Stimulated activated naive CD8-positive, alpha-beta T cell treated with anti-CD3 and anti-CD28 coated beads, Interleukin-15, Interleukin-2, amounts not matched to agents 100 U/mL and 50 U/mL, for 24 hours (primary cell): ENCODE results near the gene VOPP1.
A peak's percentile ranks its signal among the peaks of the same experiment; 100 is the strongest.

ENCODE experiments used
- ATAC-seq: fragments of 150-1000 bp; cut with Tn5 transposase; one replicate; pipeline ENCODE4 v1.10.0; 2021
- DNase-seq: peaks from one replicate; pipeline ENCODE4 v3.0.0; 2021

The VOPP1 gene

DNA sequence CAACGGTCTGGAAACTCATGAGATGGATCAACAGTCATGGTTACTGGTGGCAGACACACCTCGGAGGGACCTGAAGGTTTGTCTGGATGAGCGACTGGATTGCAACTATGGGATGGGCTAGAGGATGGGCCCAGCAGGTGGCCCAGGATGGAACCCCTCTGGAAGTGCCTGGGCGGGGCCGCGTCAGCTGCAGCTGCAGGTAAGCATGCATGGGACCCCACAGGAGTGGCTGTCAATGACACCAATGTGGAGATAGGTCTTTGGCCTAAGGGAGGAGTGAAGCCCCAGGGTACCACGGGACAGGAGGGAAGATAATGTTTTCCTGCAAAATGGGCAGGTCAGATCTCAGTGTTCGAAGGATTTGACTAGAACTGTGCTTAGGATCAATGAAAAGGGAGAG lies 103.8 kb downstream of the VOPP1 start:
- DNase-seq: no peak
- no peak for ATAC-seq

DNA sequence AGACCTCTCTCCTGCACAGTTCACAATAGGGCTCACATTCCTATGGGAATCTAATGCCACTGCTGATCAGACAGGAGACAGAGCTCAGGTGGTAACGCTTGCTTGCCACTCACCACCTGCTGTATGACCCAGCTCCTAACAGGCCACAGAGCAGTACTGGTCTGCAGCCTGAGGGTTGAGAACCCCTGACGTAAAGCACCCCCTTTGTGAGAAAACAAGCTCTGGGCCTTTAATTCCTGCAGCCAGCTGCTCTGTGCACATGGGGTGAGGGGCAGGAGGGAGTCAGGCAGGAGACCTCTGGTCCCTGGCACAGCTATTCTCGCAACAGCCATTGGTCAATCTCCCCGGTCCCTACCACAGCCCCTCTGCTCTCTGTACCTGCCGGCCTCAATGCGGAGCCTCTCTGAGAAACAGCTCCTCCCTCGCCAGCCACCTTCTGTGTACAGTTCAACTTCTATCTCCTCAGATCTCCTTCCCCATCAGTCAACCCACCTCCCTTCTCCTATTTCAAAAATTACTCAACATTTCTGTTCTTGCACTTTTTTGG lies 105.2 kb downstream of the VOPP1 start:
- ATAC-seq (no peak), DNase-seq (no peak)

DNA sequence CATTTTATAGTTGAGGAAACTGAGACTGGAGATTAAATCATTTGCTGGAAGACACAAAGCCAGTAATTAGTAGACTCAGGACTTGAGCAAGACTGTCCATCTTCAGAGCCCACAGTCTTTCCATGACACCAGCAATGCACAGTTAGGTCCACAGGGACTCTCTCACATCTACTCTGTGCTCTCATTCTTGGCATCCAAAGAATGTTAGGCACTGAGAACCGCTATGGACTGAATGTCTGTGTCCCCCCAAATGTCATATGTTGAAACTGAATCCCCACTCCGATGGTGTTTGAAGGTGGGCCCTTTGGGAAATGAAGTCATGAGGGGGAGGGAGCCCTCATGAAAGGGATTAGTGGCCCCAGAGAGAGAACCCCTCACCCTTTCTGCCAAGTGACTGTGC lies 106.6 kb downstream of the VOPP1 start:
- ATAC-seq (no peak), DNase-seq (no peak)

DNA sequence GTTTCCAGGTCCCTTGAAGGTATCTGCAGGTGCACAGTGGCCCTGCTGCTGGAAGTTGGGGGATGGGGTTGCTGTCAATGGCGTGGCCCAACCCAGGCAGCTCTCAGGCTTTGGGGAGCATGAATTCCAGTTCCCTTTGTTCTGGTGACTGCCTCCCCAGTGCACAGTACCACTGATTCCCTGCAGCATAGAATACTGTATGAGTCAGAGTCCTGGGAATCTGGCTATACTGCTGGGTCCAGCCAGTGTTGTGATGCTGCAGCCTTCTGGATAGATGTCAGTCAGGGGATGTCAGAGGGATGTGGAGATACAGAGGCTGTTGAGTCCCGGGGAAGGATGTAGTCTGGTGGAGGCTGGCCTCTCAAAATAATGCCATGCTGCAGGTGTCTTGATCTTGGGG lies 107.9 kb downstream of the VOPP1 start:
- no peak for ATAC-seq
- no peak for DNase-seq

DNA sequence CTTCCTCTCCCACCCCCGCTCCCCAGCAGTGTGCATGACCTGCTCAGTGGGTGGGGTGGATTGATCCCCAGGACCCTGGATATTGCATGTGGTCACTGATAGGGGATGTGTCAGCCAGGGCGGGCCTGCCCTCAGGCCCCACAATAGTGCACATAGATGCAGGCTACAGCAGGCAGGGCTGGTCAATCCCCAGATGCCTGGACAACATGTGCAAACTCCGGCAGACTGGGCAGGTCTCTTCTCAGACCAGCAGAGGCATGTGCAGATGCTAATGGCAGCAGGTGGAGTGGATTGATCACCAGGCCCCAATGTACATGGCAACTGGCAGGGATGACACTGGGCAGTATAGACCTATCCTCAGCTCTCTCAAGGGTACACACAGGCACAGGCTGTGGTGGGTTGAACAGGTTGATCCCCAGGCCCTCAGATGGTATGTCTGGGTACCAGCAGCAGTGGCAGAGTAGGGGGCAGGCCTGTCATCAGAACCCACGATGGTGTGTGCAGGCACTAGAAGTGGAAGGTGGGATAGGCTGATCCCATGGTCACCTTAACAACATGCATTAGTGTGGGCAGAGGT lies 108.5 kb downstream of the VOPP1 start:
- no peak for DNase-seq
- ATAC-seq: no peak

DNA sequence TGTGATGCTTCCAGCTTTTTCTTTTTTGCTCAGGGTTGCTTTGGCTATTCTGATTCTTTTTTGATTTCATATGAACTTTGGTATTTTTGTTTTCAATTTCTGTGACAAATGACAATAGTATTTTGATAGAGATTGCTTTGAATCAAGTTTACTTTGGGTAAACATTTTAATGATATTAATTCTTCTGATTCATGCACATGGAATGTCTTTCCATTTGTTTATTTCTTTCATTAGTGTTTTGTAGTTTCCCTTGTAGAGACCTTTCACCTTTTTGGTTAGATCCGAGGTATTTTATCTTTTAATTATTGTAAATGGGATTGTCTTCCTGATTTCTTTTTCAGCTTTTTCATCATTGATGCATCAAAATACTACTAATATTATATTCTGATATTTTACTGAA lies 114.0 kb downstream of the VOPP1 start:
- ATAC-seq: no peak
- no peak for DNase-seq

DNA sequence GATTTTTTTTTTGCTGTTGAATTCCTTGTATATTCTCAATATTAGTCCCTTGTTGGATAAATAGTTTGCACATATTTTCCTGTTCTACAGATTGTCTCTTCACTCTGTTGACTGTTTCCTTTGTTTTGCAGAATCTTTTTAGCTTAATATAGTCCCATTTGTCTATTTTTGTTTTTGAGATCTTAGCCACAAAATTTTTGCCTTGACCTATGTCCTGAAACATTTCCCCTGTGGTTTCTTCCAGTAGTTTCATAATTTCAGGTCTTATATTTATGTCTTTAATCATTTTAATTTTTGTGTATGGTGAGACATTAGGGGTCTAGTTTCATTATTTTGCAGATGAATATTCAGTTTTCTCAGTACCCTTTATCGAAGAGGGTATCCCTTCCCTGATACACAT lies 114.5 kb downstream of the VOPP1 start:
- DNase-seq (no peak), ATAC-seq (no peak)

GRCh38 chr7:55452971-55453370 lies 119.3 kb downstream of the VOPP1 start:
- DNase-seq: no peak

DNA sequence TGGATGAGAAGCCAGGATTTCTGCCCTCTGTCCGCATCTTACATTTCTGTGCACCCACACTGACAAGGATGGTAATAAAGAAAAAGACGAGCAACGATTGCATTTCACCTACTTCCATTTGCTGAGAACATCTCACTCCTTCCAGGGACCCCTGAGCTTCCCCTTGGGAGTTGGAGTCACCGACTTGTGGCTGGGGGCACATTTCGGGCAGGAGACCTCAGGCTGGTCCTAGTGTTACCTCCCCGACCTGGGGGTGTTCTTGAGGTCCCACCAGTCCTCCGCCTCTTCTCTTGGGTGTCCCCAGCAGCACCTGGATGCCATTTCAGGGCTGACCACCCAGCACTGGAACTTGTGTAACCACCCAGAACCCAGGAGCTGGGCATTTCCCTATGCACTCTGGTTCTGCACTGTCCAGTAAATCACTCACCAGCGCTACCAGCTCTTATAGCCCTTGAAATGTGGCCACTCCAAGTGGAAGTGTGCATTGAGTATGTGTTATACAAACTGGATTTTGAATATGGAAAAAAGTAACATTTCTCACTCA lies 122.2 kb downstream of the VOPP1 start:
- ATAC-seq (no peak), DNase-seq (no peak)

More at GRCh38 chr7:55452971-55453370, 119.3 kb downstream of the VOPP1 start:
- ATAC-seq: no peak

DNA sequence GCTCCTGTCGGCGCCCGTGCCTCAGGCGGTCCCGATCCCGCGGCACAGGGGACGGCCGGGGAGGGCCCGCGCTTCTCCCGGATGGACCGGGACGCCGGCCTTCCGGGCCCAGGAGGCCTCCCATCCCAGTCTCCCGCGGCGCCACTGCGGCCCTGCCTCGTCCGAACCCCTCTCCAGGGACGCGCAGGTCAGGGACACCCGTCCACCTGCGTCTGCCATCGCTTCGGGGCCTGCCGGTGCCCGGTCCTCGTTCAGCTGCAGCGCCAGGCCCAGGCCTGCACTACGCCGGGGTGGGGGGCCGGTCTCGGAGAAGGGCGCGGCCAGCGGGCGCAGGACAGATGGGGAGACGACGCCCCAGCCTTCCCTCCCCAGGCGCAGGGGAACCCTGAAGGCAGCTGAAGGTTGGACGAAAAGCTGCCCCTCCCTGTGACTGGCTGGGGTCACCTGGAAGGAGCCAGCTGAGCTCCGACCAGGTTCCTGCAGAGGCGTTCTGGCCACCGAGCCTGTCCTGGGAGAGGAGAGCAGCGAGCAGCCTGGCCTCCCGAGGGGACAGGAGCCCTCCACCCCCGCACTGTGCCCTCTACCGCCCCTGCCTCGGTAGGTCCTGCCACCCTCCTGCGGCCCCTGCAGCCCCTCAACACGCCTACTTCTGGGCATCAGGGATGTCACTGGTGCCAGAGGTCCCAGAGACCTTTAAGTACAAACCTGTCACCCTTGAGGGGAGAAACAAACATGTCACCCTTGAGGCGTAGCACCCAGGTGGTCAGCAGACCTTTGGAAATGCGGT lies 122.9 kb downstream of the VOPP1 start:
- ATAC-seq: no peak
- no peak for DNase-seq

DNA sequence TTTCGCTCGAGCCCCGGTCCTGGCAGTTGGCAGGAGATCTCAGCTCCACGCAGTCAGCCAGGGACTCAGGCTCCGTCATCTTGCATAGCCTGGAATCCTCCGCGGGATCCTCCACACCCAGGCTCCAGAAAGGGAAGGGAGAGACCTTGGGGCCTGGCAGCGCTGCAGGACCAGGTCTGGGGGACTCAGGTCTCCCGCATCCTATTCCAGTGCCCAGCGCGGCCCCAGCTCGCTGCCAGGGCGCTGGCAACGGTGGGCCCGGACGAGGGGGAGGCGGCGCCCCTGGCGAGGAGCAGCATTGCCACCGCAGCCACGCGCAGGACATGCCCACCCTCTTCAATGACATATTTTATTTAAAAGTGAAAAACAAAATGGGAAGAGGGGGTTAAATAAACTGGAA lies 123.8 kb downstream of the VOPP1 start:
- ATAC-seq (no peak), DNase-seq (no peak)

- ATAC-seq (no peak), DNase-seq (no peak)
Measured at GRCh38 chr7:55444786-55445185, 127.5 kb downstream of the VOPP1 start.

GRCh38 chr7:55441774-55442522 lies 130.4 kb downstream of the VOPP1 start:
- DNase-seq (no peak), ATAC-seq (no peak)

DNA sequence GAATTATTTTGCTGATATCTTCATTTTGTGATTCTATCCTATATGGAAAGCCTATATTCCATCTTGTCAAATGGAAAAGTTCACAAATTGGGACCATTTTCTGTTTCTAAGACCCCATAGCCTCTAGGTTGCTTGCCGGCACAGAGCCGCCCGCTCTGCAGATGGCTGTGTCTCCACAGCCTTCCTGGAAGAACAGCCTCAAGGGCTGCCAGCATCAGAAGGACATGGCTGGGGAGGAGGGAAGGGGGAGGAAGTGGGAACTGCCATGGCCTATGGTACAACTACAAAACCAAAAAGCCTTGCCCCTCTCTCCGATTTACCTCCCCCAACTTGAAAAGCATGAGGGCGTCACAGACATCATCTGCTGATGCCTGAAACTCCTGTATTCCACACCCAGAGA lies 131.3 kb downstream of the VOPP1 start:
- no peak for DNase-seq
- no peak for ATAC-seq

DNA sequence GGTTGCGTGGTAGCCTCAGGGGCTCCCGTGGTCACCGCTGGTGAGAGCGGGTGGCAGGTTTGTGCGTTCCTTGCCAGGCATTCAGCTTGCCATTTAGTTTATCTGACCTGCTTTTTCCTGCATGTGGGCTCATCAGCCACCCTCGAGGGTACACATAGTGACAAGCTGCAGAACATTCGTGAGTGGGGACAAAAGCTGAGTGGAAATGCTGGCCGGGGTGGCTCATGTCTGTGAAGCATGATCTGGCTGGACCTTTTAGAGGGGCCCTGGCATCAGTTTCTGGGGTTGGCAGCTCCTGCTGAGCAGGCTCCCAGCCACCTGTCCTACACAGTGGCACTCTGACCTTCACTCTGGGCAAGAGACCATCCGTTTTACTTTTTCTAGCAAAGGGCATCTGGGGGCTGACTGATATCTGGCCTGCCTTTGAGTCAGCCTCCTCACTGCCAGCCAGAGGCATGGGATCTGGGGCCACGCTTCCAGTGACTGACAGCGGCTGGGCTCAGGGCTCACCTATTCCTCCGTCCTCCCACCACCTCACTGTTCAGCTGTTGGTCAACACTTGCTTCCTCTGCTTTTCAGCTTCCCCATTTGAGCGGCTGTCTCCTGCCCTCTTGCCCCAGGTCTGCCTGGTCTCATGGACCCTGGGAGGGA lies 132.1 kb downstream of the VOPP1 start:
- ATAC-seq: peak; percentile 29
- DNase-seq: no peak

DNA sequence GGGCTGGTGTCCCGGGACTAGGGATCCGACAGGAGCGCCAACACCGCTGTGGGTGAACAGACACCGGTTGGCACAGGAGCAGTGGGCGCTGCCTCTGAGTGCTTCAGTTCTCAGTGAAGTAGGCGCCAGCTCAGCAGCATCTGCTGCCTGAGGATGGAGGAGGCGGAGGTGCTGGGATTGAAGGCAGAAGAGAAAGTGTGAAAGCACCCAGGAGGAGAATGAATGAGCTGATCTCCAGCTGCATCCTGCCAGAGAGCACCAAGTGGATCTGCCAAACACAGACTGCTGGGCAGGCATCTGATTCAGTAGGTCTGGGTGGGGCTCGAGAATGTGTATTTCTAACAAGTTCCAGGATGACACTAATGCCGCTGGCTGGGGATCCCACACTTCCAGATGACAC lies 132.7 kb downstream of the VOPP1 start:
- DNase-seq (no peak), ATAC-seq (peak; percentile 9)

DNA sequence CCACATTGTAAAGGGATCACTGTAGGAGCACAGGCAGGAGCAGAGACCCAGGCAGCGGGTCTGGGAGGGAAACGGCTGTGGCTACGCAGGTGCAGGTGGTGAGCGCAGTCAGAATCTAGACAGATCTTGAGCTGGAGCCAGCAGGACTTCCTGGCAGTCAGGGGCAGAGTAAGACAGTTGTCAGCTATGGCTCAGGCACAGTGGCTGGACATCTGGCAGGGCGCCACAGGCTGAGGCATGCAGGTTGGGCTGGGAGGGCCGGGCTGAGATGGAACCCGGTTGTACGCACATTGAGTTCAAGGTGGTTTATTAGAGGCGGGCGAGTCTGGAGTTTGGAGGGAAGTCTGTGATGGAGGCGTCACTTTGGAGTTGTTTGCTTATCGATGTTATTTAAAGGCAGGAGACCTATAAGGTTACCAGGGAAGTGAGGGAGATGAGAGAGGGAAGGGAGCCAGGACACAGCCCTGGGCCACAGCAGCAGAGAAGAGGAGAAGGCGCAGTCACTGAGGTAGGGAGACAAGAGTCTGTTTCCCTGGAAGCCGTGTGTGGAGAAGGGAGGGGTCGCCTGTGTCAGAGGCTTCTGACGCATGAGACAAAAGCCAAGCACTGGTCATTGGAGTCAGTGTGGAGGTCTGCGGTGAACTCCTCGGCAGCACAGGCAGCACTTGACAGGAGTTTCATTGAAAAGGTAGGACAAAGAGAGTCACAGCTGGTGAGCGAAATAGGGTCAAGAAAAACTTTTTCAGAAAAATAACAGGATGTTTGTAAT lies 133.4 kb downstream of the VOPP1 start:
- no peak for DNase-seq
- no peak for ATAC-seq

- ATAC-seq (no peak), DNase-seq (no peak)
Measured at GRCh38 chr7:55438085-55438756, 134.1 kb downstream of the VOPP1 start.

DNA sequence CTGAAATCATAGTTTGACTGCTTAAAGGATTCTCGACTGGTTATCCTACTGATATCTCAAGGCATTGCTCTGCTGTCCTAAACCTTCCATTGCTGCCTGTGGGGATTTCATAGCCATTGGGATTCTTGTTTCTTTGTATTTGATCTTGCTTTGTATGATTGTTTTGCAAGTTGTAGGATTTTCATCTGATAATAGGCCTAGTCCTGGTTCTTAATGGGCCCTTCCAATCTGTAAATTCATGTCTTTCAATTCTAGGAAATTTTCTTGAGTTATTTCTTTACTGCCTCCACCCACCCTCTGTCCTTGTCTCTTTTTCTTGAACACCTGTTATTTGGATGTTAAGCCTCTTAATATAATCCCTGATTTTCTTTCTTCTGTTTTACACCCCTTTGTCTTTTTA lies 134.9 kb downstream of the VOPP1 start:
- DNase-seq (no peak), ATAC-seq (no peak)

DNA sequence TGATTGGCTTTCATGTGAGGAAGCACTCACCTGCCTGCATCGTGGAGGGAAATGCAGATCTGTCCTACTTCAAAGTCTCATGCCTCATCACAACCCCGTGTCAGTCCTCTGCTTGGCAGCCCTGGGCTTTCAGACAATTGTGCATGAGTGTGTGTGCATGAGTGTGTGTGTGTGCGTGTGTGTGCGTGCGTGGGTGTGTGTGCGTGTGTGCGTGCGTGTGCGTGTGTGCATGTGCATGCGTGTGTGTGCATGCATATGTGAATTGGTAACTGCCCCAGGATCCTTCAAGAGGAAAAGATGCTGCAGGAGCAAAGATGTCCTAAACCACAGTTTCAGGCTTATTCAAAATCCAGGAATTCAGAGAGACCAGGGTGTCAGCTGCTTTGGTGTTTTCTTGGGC lies 135.8 kb downstream of the VOPP1 start:
- DNase-seq: no peak
- no peak for ATAC-seq

- ATAC-seq (no peak), DNase-seq (no peak)
Measured at GRCh38 chr7:55435466-55435865, 136.8 kb downstream of the VOPP1 start.
